Trophoblast cell (in vitro differentiated cells and primary cell): ENCODE results near the gene CTNNA3.

Source experiments
- DNase-seq, 2 donors: peaks; one replicate each; pipeline ENCODE4 v3.0.0-alpha.2; 2016
- H2AFZ ChIP-seq: 2 replicates; pipeline ENCODE4 v1.6.1; 2013; ENCODE audit warnings: low read length, moderate library complexity, mild to moderate bottlenecking; ENCODE audit not compliant: insufficient read depth, poor library complexity
- H2AK5ac ChIP-seq: 2 replicates; pipeline ENCODE4 v1.6.1; 2013; ENCODE audit warnings: mild to moderate bottlenecking, low read length
- H2BK120ac ChIP-seq: 2 replicates; pipeline ENCODE4 v1.6.1; 2013; ENCODE audit warnings: low read length, mild to moderate bottlenecking, moderate library complexity; ENCODE audit not compliant: insufficient read depth, poor library complexity
- H2BK12ac ChIP-seq: 2 replicates; pipeline ENCODE4 v1.6.1; 2013; ENCODE audit warnings: mild to moderate bottlenecking, low read length, moderate library complexity
- H2BK5ac ChIP-seq: 2 replicates; pipeline ENCODE4 v1.6.1; 2013; ENCODE audit warnings: low read length, low read depth, moderate library complexity, mild to moderate bottlenecking; ENCODE audit not compliant: poor library complexity
- H3K14ac ChIP-seq: 2 replicates; pipeline ENCODE4 v1.6.1; 2013; ENCODE audit warnings: mild to moderate bottlenecking, low read length
- H3K18ac ChIP-seq: 2 replicates; pipeline ENCODE4 v1.6.1; 2013; ENCODE audit warnings: mild to moderate bottlenecking, low read length
- H3K23ac ChIP-seq: 2 replicates; pipeline ENCODE4 v1.6.1; 2013; ENCODE audit warnings: low read length
- H3K27ac ChIP-seq: 2 replicates; pipeline ENCODE4 v1.5.1; 2013; ENCODE audit warnings: low read depth, mild to moderate bottlenecking, inconsistent platforms, low read length, moderate library complexity
- H3K27me3 ChIP-seq: 2 replicates; pipeline ENCODE4 v1.6.1; 2013; ENCODE audit warnings: inconsistent platforms, mild to moderate bottlenecking, low read length, moderate library complexity; ENCODE audit not compliant: insufficient read depth
- H3K36me3 ChIP-seq, 2 experiments: 1 replicate in 1 of 2; 2 replicates in 1 of 2; pipeline ENCODE4 v1.6.1; 2013; ENCODE audit warnings: low read length in 2 of 2, mild to moderate bottlenecking in 2 of 2, moderate library complexity in 1 of 2; ENCODE audit not compliant: insufficient read depth in 2 of 2, control insufficient read depth in 1 of 2
- H3K4ac ChIP-seq: 2 replicates; pipeline ENCODE4 v1.6.1; 2013; ENCODE audit warnings: low read depth, mild to moderate bottlenecking, low read length, moderate library complexity
- H3K4me1 ChIP-seq, 2 experiments: 1 replicate in 1 of 2; 2 replicates in 1 of 2; pipeline ENCODE4 v1.6.1; 2013; ENCODE audit warnings: low read length in 2 of 2, mild to moderate bottlenecking in 2 of 2, moderate library complexity in 1 of 2; ENCODE audit not compliant: insufficient read depth in 2 of 2, control insufficient read depth in 1 of 2
- H3K4me2 ChIP-seq: 2 replicates; pipeline ENCODE4 v1.6.1; 2013; ENCODE audit warnings: inconsistent platforms, mild to moderate bottlenecking, low read length, moderate library complexity
- H3K4me3 ChIP-seq: 2 replicates; pipeline ENCODE4 v1.5.1; 2013; ENCODE audit warnings: mild to moderate bottlenecking, low read depth, low read length, inconsistent platforms
- H3K79me1 ChIP-seq: one replicate; pipeline ENCODE4 v1.6.1; 2013; ENCODE audit warnings: low read length
- H3K79me2 ChIP-seq: 2 replicates; pipeline ENCODE4 v1.6.1; 2013; ENCODE audit warnings: low read length, mild to moderate bottlenecking; ENCODE audit not compliant: control insufficient read depth, insufficient read depth, poor library complexity
- H3K9ac ChIP-seq: 2 replicates; pipeline ENCODE4 v1.6.1; 2013; ENCODE audit warnings: mild to moderate bottlenecking, low read length
- H3K9me3 ChIP-seq: 2 replicates; pipeline ENCODE4 v1.6.1; 2013; ENCODE audit warnings: low read depth, mild to moderate bottlenecking, control low read depth, inconsistent platforms, low read length; ENCODE audit not compliant: insufficient read depth
- H4K12ac ChIP-seq: 2 replicates; pipeline ENCODE4 v1.6.1; 2013; ENCODE audit warnings: low read depth, mild to moderate bottlenecking, low read length, moderate library complexity
- H4K8ac ChIP-seq: 2 replicates; pipeline ENCODE4 v1.6.1; 2013; ENCODE audit warnings: low read depth, mild to moderate bottlenecking, low read length, moderate library complexity
- H4K91ac ChIP-seq: one replicate; pipeline ENCODE4 v1.6.1; 2013; ENCODE audit warnings: low read depth, mild to moderate bottlenecking, low read length, moderate library complexity
- WGBS: extraction: QIAGEN DNeasy Blood & Tissue Kit; methylation state at CpG from one replicate; pipeline ENCODE4 v1.1.7; 2013; ENCODE audit warnings: missing lambda C conversion rate; ENCODE audit not compliant: insufficient read length, insufficient coverage; ENCODE audit errors: extremely low coverage; 5-methylcytosine and 5-hydroxymethylcytosine counted together

CTNNA3 gene

GRCh38 chr10:66837990-66838389 lies 858.0 kb downstream of the CTNNA3 start:
- H3K79me1 ChIP-seq: no peaks in the 10 kb centered on the region
- H3K79me2 ChIP-seq: no peaks in the 10 kb centered on the region
- no peak overlapping the region for H2BK12ac ChIP-seq
- H4K8ac ChIP-seq: no peak overlapping the region
- no CpG with 5 or more reads among the region's 1 CpG for WGBS
- H4K91ac ChIP-seq: no peak overlapping the region
- no peak overlapping the region for H3K27ac ChIP-seq
- no peak overlapping the region for H3K9ac ChIP-seq
- no peak overlapping the region for H3K4me3 ChIP-seq
- no peak overlapping the region for H3K14ac ChIP-seq
- H2BK120ac ChIP-seq: no peak overlapping the region
- no peaks in the 10 kb centered on the region for H3K9me3 ChIP-seq
- H2AFZ ChIP-seq: no peak overlapping the region
- H3K27me3 ChIP-seq: no peaks in the 10 kb centered on the region
- H3K18ac ChIP-seq: no peak overlapping the region
- no peak overlapping the region for H4K12ac ChIP-seq
- no peak overlapping the region for H2AK5ac ChIP-seq
- no peak overlapping the region for H3K23ac ChIP-seq
- DNase-seq: no peak
- H3K4ac ChIP-seq: no peak overlapping the region
- no peak overlapping the region for H2BK5ac ChIP-seq
- H3K4me2 ChIP-seq: no peak overlapping the region
- H3K4me1 ChIP-seq: no peaks in the 10 kb centered on the region
- no peaks in the 10 kb centered on the region for H3K36me3 ChIP-seq

- Histone ChIP-seq H2AK5ac (no peak overlapping the region), H3K27me3 (no peaks in the 10 kb centered on the region), H3K27ac (no peak overlapping the region), H3K79me1 (no peaks in the 10 kb centered on the region), H3K18ac (no peak overlapping the region), H2BK5ac (no peak overlapping the region), H3K23ac (no peak overlapping the region), H3K9me3 (no peaks in the 10 kb centered on the region), H3K14ac (no peak overlapping the region), H2BK12ac (no peak overlapping the region), H4K8ac (no peak overlapping the region), H4K12ac (no peak overlapping the region), H3K79me2 (no peaks in the 10 kb centered on the region), H3K9ac (no peak overlapping the region), H3K4ac (no peak overlapping the region), H4K91ac (no peak overlapping the region), H2BK120ac (no peak overlapping the region), H2AFZ (no peak overlapping the region), H3K4me1 (no peaks in the 10 kb centered on the region), H3K4me3 (no peak overlapping the region), H3K36me3 (no peaks in the 10 kb centered on the region), H3K4me2 (no peak overlapping the region)
- no peak for DNase-seq
- no CpG with 5 or more reads among the region's 2 CpGs for WGBS
Observed at GRCh38 chr10:66837335-66837734, 858.7 kb downstream of the CTNNA3 start.

- Histone ChIP-seq H3K14ac (no peak overlapping the region), H3K18ac (no peak overlapping the region), H3K36me3 (no peaks in the 10 kb centered on the region), H3K79me1 (no peaks in the 10 kb centered on the region), H2AK5ac (no peak overlapping the region), H3K27me3 (no peaks in the 10 kb centered on the region), H3K23ac (no peak overlapping the region), H2AFZ (no peak overlapping the region), H3K4ac (no peak overlapping the region), H2BK5ac (no peak overlapping the region), H3K9me3 (no peaks in the 10 kb centered on the region), H4K8ac (no peak overlapping the region), H3K4me1 (no peaks in the 10 kb centered on the region), H3K4me3 (no peak overlapping the region), H4K91ac (no peak overlapping the region), H2BK120ac (no peak overlapping the region), H2BK12ac (no peak overlapping the region), H3K9ac (no peak overlapping the region), H3K27ac (no peak overlapping the region), H4K12ac (no peak overlapping the region), H3K4me2 (no peak overlapping the region), H3K79me2 (no peaks in the 10 kb centered on the region)
- WGBS: no CpG with 5 or more reads among the region's 2 CpGs
- DNase-seq: no peak
Observed at GRCh38 chr10:66836771-66837170, 859.2 kb downstream of the CTNNA3 start.

GRCh38 chr10:66836057-66836456 lies 859.9 kb downstream of the CTNNA3 start:
- Histone ChIP-seq H3K14ac (no peak overlapping the region), H3K36me3 (no peaks in the 10 kb centered on the region), H3K23ac (no peak overlapping the region), H3K27me3 (no peaks in the 10 kb centered on the region), H3K9ac (no peak overlapping the region), H2BK5ac (no peak overlapping the region), H2AFZ (no peak overlapping the region), H2BK120ac (no peak overlapping the region), H3K4ac (no peak overlapping the region), H4K12ac (no peak overlapping the region), H3K27ac (no peak overlapping the region), H3K4me3 (no peak overlapping the region), H2AK5ac (no peak overlapping the region), H3K79me2 (no peaks in the 10 kb centered on the region), H3K18ac (no peak overlapping the region), H3K9me3 (no peaks in the 10 kb centered on the region), H2BK12ac (no peak overlapping the region), H3K4me2 (no peak overlapping the region), H3K79me1 (no peaks in the 10 kb centered on the region), H3K4me1 (no peaks in the 10 kb centered on the region), H4K8ac (no peak overlapping the region), H4K91ac (no peak overlapping the region)
- WGBS: no CpG with 5 or more reads among the region's 1 CpG
- DNase-seq: no peak
